HG02973 (cell line): ENCODE data around the gene SNX5.
A peak's percentile ranks its signal among the peaks of the same experiment; 100 is the strongest.

Experiments used
- ATAC-seq: cut with Tn5 transposase; IDR thresholded peaks from one replicate; pipeline ENCODE4 v1.9.1; 2021; ENCODE audit warnings: moderate library complexity; ENCODE audit not compliant: unreplicated experiment

The SNX5 gene

GRCh38 chr20:17993546-17993945, 25.0 kb upstream of the SNX5 start:
- ATAC-seq = no peak

GRCh38 chr20:17992847-17993513, 24.4 kb upstream of the SNX5 start:
- no peak for ATAC-seq

- ATAC-seq = no peak
Measured at GRCh38 chr20:17992224-17992637, 23.6 kb upstream of the SNX5 start.

GRCh38 chr20:17990278-17990972, 21.8 kb upstream of the SNX5 start:
- ATAC-seq = no peak

- ATAC-seq = no peak
Measured at GRCh38 chr20:17987988-17988387, 19.4 kb upstream of the SNX5 start.

GRCh38 chr20:17985388-17986018, 16.9 kb upstream of the SNX5 start:
- ATAC-seq = no peak

- no peak for ATAC-seq
Measured at GRCh38 chr20:17976305-17976704, 7.7 kb upstream of the SNX5 start.

- no peak for ATAC-seq
Measured at GRCh38 chr20:17972121-17972520, 3.5 kb upstream of the SNX5 start.

GRCh38 chr20:17971300-17972013, 2.9 kb upstream of the SNX5 start:
- no peak for ATAC-seq

GRCh38 chr20:17969884-17970409, 1.4 kb upstream of the SNX5 start:
- no peak for ATAC-seq

GRCh38 chr20:17969278-17969883, 787 bp upstream of the SNX5 start:
- ATAC-seq = peak; percentile 0

GRCh38 chr20:17967521-17968365, 851 bp downstream of the SNX5 start:
- ATAC-seq = peak; percentile 6

GRCh38 chr20:17966432-17967310, 1.9 kb downstream of the SNX5 start:
- ATAC-seq = no peak

GRCh38 chr20:17965042-17965697, 3.4 kb downstream of the SNX5 start:
- no peak for ATAC-seq

GRCh38 chr20:17964632-17965031, 4.0 kb downstream of the SNX5 start:
- ATAC-seq = no peak

- ATAC-seq = no peak
Measured at GRCh38 chr20:17964073-17964472, 4.5 kb downstream of the SNX5 start.

GRCh38 chr20:17963114-17963897, 5.3 kb downstream of the SNX5 start:
- ATAC-seq = no peak

- ATAC-seq = no peak
Measured at GRCh38 chr20:17961587-17961940, 7.0 kb downstream of the SNX5 start.
